DOHH2 (cell line): ENCODE data around the gene ECHS1.

Source experiments
- EZH2phosphoT487 ChIP-seq: fragments of 200-600 bp; sonication (generic); IDR thresholded peaks from 2 replicates; pipeline ENCODE4 v1.6.1; 2017; ENCODE audit warnings: borderline replicate concordance, mild to moderate bottlenecking, antibody characterized with exemption, low read length, moderate library complexity, mixed read lengths
- TF ChIP-seq, protein P1 (sequence below): fragments of 200-600 bp; sonication (generic); IDR thresholded peaks from one replicate; pipeline ENCODE4 v1.5.1; 2014; ENCODE audit warnings: antibody characterized with exemption, mild to moderate bottlenecking, low read depth, low read length; ENCODE audit not compliant: poor library complexity, severe bottlenecking

DNA sequence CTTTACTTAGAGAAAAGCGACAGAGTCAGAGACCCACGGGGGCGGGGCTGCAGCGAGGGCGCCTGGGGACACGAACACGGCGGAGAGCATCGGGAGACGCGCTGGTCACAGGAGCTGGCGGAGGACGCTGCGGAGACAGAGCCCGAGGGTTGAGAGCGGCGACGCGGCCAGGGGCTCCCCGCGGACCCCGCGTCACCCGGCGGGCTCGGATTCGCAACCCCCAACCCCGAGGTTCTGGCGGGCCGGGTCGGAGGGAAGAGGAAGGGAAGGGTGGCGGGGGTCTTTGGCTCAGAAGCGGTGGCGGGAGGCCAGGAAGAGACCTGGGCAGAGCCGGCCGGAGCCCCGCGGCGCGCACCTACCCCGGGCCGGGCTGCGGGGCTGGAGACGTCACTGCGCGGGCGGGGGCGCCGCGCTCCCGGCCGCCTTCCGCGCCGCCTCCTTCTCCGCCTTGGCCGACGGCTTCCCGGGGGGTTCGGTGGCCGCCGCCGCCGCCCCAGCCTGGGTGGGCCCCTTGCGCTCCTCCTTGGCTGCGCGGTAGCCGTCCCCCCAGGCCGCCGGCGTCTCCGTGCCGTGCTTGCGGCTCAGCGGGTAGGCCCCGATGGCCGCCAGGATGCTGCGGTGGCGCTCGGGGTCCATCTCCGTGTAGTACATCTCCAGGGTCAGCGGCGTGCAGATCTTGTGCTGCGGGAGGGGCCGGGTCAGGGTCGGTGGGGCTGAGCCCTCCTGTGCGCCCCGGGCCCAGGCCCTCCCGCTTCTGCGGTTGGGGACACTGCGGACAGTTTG, 47.5 kb downstream of the ECHS1 start:
- TF ChIP-seq, protein P1, sequence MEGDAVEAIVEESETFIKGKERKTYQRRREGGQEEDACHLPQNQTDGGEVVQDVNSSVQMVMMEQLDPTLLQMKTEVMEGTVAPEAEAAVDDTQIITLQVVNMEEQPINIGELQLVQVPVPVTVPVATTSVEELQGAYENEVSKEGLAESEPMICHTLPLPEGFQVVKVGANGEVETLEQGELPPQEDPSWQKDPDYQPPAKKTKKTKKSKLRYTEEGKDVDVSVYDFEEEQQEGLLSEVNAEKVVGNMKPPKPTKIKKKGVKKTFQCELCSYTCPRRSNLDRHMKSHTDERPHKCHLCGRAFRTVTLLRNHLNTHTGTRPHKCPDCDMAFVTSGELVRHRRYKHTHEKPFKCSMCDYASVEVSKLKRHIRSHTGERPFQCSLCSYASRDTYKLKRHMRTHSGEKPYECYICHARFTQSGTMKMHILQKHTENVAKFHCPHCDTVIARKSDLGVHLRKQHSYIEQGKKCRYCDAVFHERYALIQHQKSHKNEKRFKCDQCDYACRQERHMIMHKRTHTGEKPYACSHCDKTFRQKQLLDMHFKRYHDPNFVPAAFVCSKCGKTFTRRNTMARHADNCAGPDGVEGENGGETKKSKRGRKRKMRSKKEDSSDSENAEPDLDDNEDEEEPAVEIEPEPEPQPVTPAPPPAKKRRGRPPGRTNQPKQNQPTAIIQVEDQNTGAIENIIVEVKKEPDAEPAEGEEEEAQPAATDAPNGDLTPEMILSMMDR = no peak
- TF ChIP-seq EZH2phosphoT487 = no peak
